ENCODE data around the gene RPL7A.
"Not testable (repeated sequence)": the region's sequence is repeated elsewhere in the genome, so short reads cannot be mapped to it uniquely, and the experiment has no call there.

Gene RPL7A

DNA sequence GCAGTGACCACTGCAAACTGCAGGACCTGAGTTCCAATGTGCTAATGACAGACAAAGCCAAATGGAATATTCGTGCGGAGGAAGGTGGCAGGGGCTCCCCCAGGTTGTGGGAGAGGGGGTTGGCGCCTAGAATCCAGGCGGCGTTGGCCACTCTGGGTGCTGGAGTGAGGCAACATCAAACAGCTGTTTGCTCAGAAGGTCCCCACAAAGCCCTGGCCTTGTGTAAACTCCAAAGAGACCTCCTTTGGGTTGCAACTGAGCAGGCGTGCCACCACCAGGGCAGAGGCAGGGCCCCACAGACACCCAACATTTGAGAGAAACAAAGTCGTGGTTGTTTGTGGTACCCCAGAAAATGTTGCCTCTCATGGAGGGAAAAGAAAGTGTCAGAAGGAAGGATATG is 42.7 kb downstream of the RPL7A start:
- ChIA-PET CTCF (interaction anchor here (0.6 kb wide), 1 partner anchor 512 kb away, joined by 5 read pairs; no protein-coding TSS in a partner anchor), POLR2A (ENCODE audit: low non-redundant PET) (no interaction called here)
- H3K27ac ChIP-seq = no peak overlapping the region
- no peak for DNase-seq (ENCODE audit: low spot score)
- TF ChIP-seq, protein P1, sequence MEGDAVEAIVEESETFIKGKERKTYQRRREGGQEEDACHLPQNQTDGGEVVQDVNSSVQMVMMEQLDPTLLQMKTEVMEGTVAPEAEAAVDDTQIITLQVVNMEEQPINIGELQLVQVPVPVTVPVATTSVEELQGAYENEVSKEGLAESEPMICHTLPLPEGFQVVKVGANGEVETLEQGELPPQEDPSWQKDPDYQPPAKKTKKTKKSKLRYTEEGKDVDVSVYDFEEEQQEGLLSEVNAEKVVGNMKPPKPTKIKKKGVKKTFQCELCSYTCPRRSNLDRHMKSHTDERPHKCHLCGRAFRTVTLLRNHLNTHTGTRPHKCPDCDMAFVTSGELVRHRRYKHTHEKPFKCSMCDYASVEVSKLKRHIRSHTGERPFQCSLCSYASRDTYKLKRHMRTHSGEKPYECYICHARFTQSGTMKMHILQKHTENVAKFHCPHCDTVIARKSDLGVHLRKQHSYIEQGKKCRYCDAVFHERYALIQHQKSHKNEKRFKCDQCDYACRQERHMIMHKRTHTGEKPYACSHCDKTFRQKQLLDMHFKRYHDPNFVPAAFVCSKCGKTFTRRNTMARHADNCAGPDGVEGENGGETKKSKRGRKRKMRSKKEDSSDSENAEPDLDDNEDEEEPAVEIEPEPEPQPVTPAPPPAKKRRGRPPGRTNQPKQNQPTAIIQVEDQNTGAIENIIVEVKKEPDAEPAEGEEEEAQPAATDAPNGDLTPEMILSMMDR (conservative IDR thresholded peaks at IDR 0.05; ENCODE audit: low read depth) = no peak

DNA sequence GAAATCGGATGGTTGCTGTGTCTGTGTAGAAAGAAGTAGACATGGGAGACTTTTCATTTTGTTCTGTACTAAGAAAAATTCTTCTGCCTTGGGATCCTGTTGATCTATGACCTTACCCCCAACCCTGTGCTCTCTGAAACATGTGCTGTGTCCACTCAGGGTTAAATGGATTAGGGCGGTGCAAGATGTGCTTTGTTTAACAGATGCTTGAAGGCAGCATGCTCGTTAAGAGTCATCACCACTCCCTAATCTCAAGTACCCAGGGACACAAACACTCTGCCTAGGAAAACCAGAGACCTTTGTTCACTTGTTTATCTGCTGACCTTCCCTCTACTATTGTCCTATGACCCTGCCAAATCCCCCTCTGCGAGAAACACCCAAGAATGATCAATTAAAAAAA is 43.4 kb downstream of the RPL7A start:
- H3K27ac ChIP-seq; CTCF ChIA-PET; POLR2A ChIA-PET (ENCODE audit: low non-redundant PET); DNase-seq (ENCODE audit: low spot score): not testable (repeated sequence)

DNA sequence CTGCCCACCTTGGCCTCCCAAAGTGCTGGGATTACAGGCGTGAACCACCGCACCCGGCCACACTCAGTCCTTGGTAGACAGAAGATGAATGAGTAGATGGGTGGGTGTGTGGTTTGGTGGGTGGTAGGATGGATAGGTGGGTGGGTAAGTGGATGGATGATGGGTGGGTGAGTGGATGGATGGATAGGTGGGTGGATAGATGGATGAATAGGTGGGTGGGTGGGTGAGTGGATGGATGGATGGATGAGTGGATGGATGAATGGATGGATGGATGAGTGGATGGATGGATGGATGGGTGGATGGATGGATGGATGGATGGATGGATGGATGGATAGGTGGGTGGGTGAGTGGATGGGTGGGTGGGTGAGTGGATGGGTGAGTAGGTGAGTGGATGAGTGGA is 44.3 kb downstream of the RPL7A start:
- POLR2A ChIA-PET (ENCODE audit: low non-redundant PET); H3K27ac ChIP-seq; CTCF ChIA-PET; DNase-seq (ENCODE audit: low spot score): not testable (repeated sequence)

DNA sequence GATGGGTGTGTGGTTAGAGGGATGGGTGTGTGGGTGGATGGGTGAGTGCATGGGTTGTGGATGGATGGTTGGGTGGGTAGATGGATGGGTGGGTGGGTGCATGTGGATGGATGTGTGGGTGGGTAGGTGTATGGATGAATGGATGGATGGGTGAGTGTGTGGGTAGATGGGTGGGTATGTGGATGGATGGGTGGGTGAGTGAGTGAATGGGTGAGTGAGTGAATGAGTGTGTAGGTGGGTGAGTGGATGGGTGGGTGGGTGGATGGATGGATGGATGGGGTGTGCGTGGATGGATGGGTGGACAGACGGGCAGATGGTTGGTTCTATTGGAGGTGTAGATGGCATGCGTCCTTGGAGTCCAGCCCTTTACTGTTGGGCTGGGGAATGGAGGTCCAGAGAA is 45.4 kb downstream of the RPL7A start:
- CTCF ChIA-PET = interaction anchor here (0.8 kb wide), 1 partner anchor 13 kb away, joined by 3 read pairs; no protein-coding TSS in a partner anchor
- POLR2A ChIA-PET (ENCODE audit: low non-redundant PET) = no interaction called here
- H3K27ac ChIP-seq = no peak overlapping the region
- TF ChIP-seq, protein P1 (conservative IDR thresholded peaks at IDR 0.05; ENCODE audit: low read depth) = no peak
- DNase-seq (ENCODE audit: low spot score) = no peak

DNA sequence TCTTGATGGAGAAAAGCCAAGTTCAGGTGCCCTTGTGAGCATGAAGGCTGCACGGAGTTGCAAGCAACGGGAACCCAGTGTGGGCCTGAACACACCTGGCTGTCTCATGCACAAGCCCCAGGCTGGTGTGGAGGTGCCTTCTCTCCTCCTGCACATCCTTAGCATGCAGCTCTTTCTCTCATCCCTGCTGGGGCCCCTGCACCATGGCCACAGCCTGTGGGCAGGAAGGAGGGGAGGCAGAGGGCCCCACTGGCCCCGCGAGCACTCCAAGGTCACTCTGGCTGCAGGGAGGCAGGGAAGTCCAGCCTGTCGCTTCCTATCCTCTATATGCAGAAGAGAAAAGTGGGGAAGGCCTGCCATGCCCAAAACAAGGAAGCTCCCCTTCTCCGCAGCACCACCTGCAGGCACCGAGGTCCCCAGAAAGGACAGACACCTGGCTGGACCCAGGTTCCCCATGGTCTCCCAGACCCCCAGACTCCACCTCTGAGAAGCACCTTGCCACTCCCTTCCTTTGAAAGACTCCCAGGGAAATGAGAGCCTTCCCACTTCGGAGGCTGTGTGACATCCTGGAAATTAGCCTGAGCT is 46.8 kb downstream of the RPL7A start:
- no peak for DNase-seq (ENCODE audit: low spot score)
- no peak overlapping the region for H3K27ac ChIP-seq
- TF ChIP-seq, protein P1 (conservative IDR thresholded peaks at IDR 0.05; ENCODE audit: low read depth) = no peak
- CTCF ChIA-PET = interaction anchor here (0.5 to 2.1 kb wide), 4 partner anchors 17 to 209 kb away, joined by 3 to 6 read pairs (median 3); no protein-coding TSS in a partner anchor
- POLR2A ChIA-PET (ENCODE audit: low non-redundant PET) = interaction anchor here (0.6 kb wide), 1 partner anchor 382 kb away, joined by 5 read pairs; no protein-coding TSS in a partner anchor

DNA sequence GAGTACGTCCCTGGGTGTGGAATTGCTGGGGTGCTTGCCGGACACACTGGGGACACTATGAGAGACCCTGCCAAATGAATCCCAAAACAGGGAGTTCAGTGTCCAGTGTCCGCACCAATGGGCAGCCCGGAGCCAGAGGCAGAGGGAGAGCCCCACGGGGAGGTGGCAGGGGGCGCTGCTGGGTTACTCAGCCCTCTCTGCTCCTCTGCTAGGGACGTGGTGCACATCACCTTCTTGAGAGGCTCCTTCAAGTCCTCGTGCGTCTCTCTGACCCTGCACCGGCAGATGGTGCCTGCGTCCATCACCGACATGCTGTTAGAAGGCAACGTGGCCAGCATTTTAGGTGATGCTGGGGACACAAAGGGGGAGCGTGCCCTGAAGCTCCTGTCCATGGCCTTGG is 48.9 kb downstream of the RPL7A start:
- TF ChIP-seq, protein P1 (conservative IDR thresholded peaks at IDR 0.05; ENCODE audit: low read depth) = no peak
- DNase-seq (ENCODE audit: low spot score) = no peak
- H3K27ac ChIP-seq = no peak overlapping the region
- CTCF ChIA-PET = interaction anchor here (0.7 kb wide), 1 partner anchor 942 kb away, joined by 3 read pairs; no protein-coding TSS in a partner anchor
- POLR2A ChIA-PET (ENCODE audit: low non-redundant PET) = no interaction called here

DNA sequence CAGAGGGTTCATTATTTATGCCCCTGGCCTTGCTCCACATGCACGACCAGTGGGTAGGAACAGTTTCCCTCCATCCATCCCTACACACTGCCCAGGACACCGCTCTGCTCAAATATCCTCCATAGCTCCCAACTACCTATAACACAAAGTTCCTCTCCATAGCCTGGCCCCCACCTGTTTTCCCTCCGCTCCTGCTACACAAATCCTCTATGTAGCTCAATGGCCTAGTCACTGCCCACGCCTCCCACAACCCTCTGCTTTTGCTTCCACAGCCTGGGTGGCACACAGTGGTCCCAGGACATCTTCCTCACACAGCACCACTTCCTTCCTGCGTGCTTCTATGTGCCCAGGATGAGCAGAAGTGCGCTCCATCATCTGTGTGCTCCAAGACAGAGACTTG is 49.4 kb downstream of the RPL7A start:
- ChIA-PET POLR2A (ENCODE audit: low non-redundant PET) (no interaction called here), CTCF (interaction anchor here (0.7 kb wide), 1 partner anchor 942 kb away, joined by 3 read pairs; no protein-coding TSS in a partner anchor)

More for the DNA sequence above, 49.4 kb downstream of the RPL7A start:
- H3K27ac ChIP-seq = no peak overlapping the region
- TF ChIP-seq, protein P1 (conservative IDR thresholded peaks at IDR 0.05; ENCODE audit: low read depth) = no peak
- DNase-seq (ENCODE audit: low spot score) = no peak
